Activated naive CD8-positive, alpha-beta T cell treated with anti-CD3 and anti-CD28 coated beads, Interleukin-2, amount 50 U/mL, for 24 hours (primary cell): ENCODE results near the gene HEXB.
"Not testable (repeated sequence)": the region's sequence is repeated elsewhere in the genome, so short reads cannot be mapped to it uniquely, and the experiment has no call there.

ENCODE experiments used
- ATAC-seq: fragments of 150-1000 bp; cut with Tn5 transposase; one replicate; pipeline ENCODE4 v1.10.0; 2021
- DNase-seq: peaks from one replicate; pipeline ENCODE4 v3.0.0; 2021
- H3K27ac Mint-ChIP-seq: one replicate; pipeline ENCODE4 v1.8.0; 2021; ENCODE audit warnings: mild to moderate bottlenecking, mixed read lengths
- H3K27me3 Mint-ChIP-seq: one replicate; pipeline ENCODE4 v1.8.0; 2021; ENCODE audit warnings: mixed read lengths
- H3K36me3 Mint-ChIP-seq: one replicate; pipeline ENCODE4 v1.8.0; 2021; ENCODE audit warnings: low read depth, mixed read lengths
- H3K4me1 Mint-ChIP-seq: one replicate; pipeline ENCODE4 v1.8.0; 2021; ENCODE audit warnings: mixed read lengths
- H3K4me3 Mint-ChIP-seq: one replicate; pipeline ENCODE4 v1.8.0; 2021; ENCODE audit warnings: mild to moderate bottlenecking, moderate library complexity, mixed read lengths
- H3K9me3 Mint-ChIP-seq: one replicate; pipeline ENCODE4 v1.8.0; 2021; ENCODE audit warnings: mixed read lengths

The HEXB gene

GRCh38 chr5:74672215-74672877 lies 12.7 kb upstream of the HEXB start:
- Mint-ChIP-seq H3K4me1 (no peaks in the 10 kb centered on the region), H3K36me3 (no peaks in the 10 kb centered on the region), H3K9me3 (no peaks in the 10 kb centered on the region), H3K4me3 (no peak overlapping the region), H3K27ac (no peak overlapping the region), H3K27me3 (peaks cover 8% of the 10 kb centered on the region)
- DNase-seq (no peak), ATAC-seq (no peak)

- Mint-ChIP-seq H3K9me3 (no peaks in the 10 kb centered on the region), H3K27me3 (peaks cover 7% of the 10 kb centered on the region), H3K4me3 (no peak overlapping the region), H3K36me3 (no peaks in the 10 kb centered on the region), H3K4me1 (no peaks in the 10 kb centered on the region), H3K27ac (no peak overlapping the region)
- no peak for ATAC-seq
- no peak for DNase-seq
Observed at GRCh38 chr5:74673011-74673790, 11.8 kb upstream of the HEXB start.

DNA sequence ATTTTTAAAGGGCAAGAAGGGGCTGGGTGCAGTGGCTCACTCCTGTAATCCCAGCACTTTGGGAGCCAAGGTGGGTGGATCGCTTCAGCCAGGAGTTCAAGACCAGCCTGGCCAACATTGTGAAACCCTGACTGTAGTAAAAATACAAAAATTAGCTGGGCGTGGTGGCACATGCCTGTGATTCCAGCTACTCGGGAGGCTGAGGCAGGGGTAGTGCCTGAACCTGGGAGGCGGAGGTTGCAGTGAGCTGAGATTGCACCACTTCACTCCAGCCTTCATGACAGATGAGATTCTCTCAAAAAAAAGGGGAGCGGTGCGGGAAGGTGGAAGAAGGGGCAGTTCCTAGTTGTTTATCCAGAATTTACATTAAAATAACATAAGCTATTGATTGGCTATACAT lies 8.6 kb upstream of the HEXB start:
- H3K9me3 Mint-ChIP-seq, H3K27ac Mint-ChIP-seq, H3K4me1 Mint-ChIP-seq, H3K36me3 Mint-ChIP-seq, H3K4me3 Mint-ChIP-seq, ATAC-seq, DNase-seq: not testable (repeated sequence)
- peaks cover 12% of the 10 kb centered on the region for H3K27me3 Mint-ChIP-seq

GRCh38 chr5:74678123-74678522 lies 6.9 kb upstream of the HEXB start:
- not testable (repeated sequence) for DNase-seq, H3K4me3 Mint-ChIP-seq, H3K9me3 Mint-ChIP-seq, H3K4me1 Mint-ChIP-seq, ATAC-seq, H3K27ac Mint-ChIP-seq, H3K27me3 Mint-ChIP-seq, H3K36me3 Mint-ChIP-seq

GRCh38 chr5:74679300-74679699 lies 5.7 kb upstream of the HEXB start:
- DNase-seq, H3K9me3 Mint-ChIP-seq, ATAC-seq, H3K4me3 Mint-ChIP-seq, H3K4me1 Mint-ChIP-seq, H3K27ac Mint-ChIP-seq, H3K27me3 Mint-ChIP-seq, H3K36me3 Mint-ChIP-seq: not testable (repeated sequence)

- Mint-ChIP-seq H3K27ac (no peak overlapping the region), H3K4me3 (no peak overlapping the region), H3K36me3 (no peaks in the 10 kb centered on the region), H3K4me1 (no peaks in the 10 kb centered on the region), H3K27me3 (peaks cover 6% of the 10 kb centered on the region), H3K9me3 (no peaks in the 10 kb centered on the region)
- ATAC-seq (no peak), DNase-seq (no peak)
Observed at GRCh38 chr5:74679966-74680365, 5.1 kb upstream of the HEXB start.

DNA sequence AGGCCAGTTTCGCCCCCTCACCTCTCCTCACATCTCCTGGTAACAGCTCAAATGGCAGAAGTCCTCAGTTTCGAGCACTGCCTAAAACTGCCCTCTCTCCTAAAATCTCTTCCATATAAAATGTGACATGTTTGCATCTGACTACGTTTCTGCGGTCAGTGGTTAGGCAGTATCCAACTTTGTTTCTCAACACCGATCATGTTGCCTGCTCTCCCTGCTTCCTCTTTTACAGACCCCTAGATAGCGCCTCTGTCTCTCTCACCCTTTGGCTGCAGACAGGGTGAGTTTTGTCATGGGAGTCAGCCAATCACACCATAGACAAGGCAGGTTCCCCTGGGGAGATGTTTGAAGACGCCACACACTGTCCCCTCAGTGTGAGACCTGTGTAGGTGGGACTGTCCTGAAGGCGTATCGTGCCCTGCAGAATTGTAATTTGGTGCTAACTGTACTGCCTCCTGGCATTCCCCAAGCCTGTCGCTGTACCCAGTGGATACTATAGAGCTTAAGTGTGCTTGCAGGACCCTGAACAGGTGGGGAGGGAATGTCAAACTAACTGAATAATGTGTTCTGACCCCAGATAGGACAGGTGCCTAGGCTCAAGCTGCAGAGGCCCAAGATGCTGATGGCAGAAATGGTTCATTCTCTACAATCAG lies 1.1 kb downstream of the HEXB start:
- Mint-ChIP-seq H3K27ac (peak overlapping the region; percentile 81), H3K4me1 (peaks cover 13% of the 10 kb centered on the region), H3K27me3 (no peaks in the 10 kb centered on the region), H3K9me3 (no peaks in the 10 kb centered on the region), H3K4me3 (peak overlapping the region; percentile 86), H3K36me3 (peaks cover 7% of the 10 kb centered on the region)
- peak; percentile 13 for DNase-seq
- ATAC-seq = peak; percentile 17

DNA sequence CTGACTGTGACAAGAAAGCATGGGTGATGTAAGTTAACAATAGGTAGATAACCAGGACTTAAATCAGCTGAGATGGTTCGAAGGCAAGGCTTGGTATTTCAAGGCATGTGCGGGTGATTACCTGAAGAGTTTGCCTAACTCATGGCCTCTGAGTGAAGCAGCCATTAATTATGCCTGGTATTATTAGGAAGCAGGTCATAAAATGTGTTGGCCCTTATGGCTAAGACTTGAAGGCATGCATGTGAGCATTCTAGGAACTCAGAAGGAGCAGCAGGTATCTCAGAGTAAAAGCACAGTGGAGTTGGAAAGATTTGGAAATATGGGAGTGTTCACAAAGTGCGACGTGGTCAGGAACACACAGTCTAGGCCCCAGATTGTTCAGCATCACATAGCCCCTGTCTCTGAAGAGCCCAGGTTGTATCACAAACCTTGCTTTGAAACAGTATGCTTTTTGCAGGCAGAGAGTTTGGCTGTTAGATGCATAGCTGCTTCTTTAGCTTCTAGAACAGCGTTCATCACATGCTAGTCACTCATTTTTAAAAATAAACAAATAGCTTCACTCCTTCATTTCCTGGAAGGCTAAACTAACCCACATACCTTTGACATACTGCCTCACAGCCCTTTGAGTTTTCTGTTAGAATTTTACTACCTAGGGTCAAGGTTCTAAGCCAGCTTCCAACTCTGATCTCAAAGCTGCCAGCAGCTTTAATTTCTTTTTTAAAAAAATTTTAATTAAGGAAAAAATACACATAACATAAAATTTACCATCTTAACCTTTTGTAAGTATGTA lies 2.1 kb downstream of the HEXB start:
- no peak for ATAC-seq
- peaks cover 13% of the 10 kb centered on the region for H3K4me1 Mint-ChIP-seq
- no peak overlapping the region for H3K27ac Mint-ChIP-seq

DNA sequence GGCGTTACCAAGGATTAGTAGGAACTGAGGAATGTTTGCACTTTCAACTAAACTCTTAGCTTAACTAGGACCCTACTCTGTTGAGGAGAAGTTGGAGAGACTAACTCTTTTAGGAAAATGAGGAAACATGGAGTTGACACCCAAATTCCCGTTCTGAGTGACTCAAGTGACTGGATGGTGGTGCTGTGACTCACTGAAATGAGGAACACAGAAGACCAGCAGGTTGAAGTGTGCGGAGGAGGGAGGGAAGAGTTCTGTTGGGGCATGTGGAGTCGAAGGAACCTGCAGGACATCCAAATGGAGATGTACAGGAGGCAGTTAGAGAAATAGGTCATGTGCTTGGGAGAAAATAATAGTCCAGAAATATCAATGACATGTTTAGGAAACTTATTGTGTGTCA lies 8.2 kb downstream of the HEXB start:
- H3K27ac Mint-ChIP-seq = no peak overlapping the region
- no peaks in the 10 kb centered on the region for H3K4me1 Mint-ChIP-seq
- peaks cover 33% of the 10 kb centered on the region for H3K36me3 Mint-ChIP-seq
- DNase-seq (no peak), ATAC-seq (no peak)
- H3K27me3 Mint-ChIP-seq = no peaks in the 10 kb centered on the region
- no peak overlapping the region for H3K4me3 Mint-ChIP-seq
- H3K9me3 Mint-ChIP-seq = no peaks in the 10 kb centered on the region

More for the DNA sequence above, 2.1 kb downstream of the HEXB start:
- DNase-seq = no peak
- no peaks in the 10 kb centered on the region for H3K27me3 Mint-ChIP-seq
- H3K36me3 Mint-ChIP-seq = peaks cover 10% of the 10 kb centered on the region
- H3K4me3 Mint-ChIP-seq = peak overlapping the region; percentile 86
- H3K9me3 Mint-ChIP-seq = no peaks in the 10 kb centered on the region

DNA sequence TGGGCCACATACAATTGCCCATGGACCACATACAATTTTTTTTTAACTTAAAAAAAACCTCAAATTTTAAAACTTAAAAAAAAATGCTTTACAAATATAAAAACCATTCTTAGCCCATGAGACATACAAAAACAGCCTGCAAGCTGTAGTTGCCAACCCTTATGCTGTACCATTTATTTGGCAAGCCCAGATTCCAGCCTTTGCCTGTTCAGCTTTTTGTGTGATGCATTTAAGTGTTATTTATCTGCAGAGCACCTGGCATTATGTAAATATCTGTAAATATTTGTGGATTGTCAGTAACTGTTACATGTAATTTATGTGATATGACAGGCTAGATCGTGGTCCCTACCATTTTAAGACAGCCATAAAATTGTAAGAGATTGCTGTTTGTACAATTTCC lies 32.6 kb downstream of the HEXB start:
- H3K9me3 Mint-ChIP-seq = no peaks in the 10 kb centered on the region
- H3K36me3 Mint-ChIP-seq = peaks cover 37% of the 10 kb centered on the region
- no peak for ATAC-seq
- no peak for DNase-seq
- peaks cover 1% of the 10 kb centered on the region for H3K4me1 Mint-ChIP-seq
- no peaks in the 10 kb centered on the region for H3K27me3 Mint-ChIP-seq
- H3K27ac Mint-ChIP-seq = no peak overlapping the region
- no peak overlapping the region for H3K4me3 Mint-ChIP-seq

DNA sequence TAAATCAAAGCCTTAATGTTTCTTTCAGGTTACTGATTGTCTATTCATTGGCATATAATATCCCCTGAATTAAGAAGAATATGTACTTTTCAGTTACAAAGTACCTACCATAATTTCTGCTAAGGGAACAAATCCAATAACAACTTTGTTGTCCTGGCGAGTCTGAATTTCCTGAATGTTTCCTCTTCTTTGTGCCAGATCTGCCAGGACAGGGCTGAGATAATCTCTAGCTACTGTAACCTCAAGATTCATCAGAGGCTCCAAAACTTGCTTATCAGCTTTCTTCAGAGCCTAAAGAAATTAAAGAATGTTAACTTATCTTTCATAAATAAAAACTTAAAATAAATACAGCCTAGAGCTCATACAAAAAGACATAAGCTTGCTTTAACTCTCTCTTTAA lies 37.2 kb downstream of the HEXB start:
- H3K36me3 Mint-ChIP-seq = peaks cover 47% of the 10 kb centered on the region

GRCh38 chr5:74725331-74725730 lies 40.3 kb downstream of the HEXB start:
- peaks cover 37% of the 10 kb centered on the region for H3K36me3 Mint-ChIP-seq
- no peak overlapping the region for H3K4me3 Mint-ChIP-seq
- no peaks in the 10 kb centered on the region for H3K9me3 Mint-ChIP-seq
- H3K27ac Mint-ChIP-seq = no peak overlapping the region
- H3K27me3 Mint-ChIP-seq = no peaks in the 10 kb centered on the region
- no peaks in the 10 kb centered on the region for H3K4me1 Mint-ChIP-seq
- no peak for ATAC-seq
- no peak for DNase-seq

More for the DNA sequence above, 37.2 kb downstream of the HEXB start:
- H3K27me3 Mint-ChIP-seq = no peaks in the 10 kb centered on the region
- ATAC-seq = no peak
- no peaks in the 10 kb centered on the region for H3K9me3 Mint-ChIP-seq
- no peak overlapping the region for H3K4me3 Mint-ChIP-seq
- H3K4me1 Mint-ChIP-seq = no peaks in the 10 kb centered on the region
- H3K27ac Mint-ChIP-seq = no peak overlapping the region
- no peak for DNase-seq

DNA sequence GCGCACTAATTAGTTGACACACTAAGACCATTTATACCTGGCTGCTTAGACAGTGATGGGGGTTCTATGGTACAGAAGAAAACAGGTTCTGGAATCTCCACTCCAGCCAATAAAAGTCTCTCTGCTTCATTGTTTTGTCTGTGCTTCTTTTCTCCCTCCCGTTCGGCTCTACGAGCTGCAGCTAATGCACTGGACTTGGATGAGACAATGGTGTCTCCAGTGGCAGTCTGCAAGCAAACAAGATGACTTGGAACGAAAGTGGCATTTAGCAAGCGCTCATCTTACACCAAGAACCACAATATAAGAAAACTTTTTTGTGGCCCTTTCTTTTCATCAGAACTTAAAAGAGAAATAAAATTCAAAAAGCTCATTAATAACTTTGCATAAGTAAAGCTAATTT lies 51.7 kb downstream of the HEXB start:
- H3K9me3 Mint-ChIP-seq = no peaks in the 10 kb centered on the region

DNA sequence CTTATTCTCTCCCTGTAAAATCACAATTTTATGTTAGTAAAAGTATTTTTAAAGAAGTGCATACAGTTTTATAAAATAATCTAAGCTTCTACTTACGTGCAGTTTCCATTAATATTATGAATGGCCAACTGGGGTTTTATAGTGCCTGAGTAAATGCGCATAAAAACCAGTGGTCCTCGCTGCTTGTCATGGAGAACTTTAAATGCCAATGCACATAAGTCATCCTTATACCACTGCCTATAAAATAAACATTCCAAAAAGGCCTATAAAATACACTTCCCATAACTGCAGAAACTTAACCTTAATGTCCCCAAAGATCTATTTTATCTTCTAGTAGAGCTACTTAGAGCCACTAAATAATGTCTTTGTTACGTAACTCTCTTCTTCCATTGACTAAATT lies 53.4 kb downstream of the HEXB start:
- no peaks in the 10 kb centered on the region for H3K27me3 Mint-ChIP-seq
- no peak for ATAC-seq
- H3K4me3 Mint-ChIP-seq = no peak overlapping the region
- peaks cover 40% of the 10 kb centered on the region for H3K36me3 Mint-ChIP-seq
- H3K4me1 Mint-ChIP-seq = no peaks in the 10 kb centered on the region
- H3K27ac Mint-ChIP-seq = no peak overlapping the region
- no peaks in the 10 kb centered on the region for H3K9me3 Mint-ChIP-seq
- DNase-seq = no peak

More for the DNA sequence above, 51.7 kb downstream of the HEXB start:
- H3K27me3 Mint-ChIP-seq = no peaks in the 10 kb centered on the region
- peaks cover 38% of the 10 kb centered on the region for H3K36me3 Mint-ChIP-seq
- H3K27ac Mint-ChIP-seq = no peak overlapping the region
- no peak for DNase-seq
- no peak for ATAC-seq
- H3K4me3 Mint-ChIP-seq = no peak overlapping the region
- no peaks in the 10 kb centered on the region for H3K4me1 Mint-ChIP-seq
